Esophagus muscularis mucosa (tissue), 4 donors: ENCODE data around the gene IL36B.

Source experiments
- CTCF ChIP-seq, 3 experiments: fragments of 200-600 bp in 2 of 3; fragments of 450-650 bp in 1 of 3; sonication (generic) in 2 of 3; IDR thresholded peaks; one replicate each; pipeline ENCODE4 v1.5.1; 2017 to 2019; ENCODE audit warnings: antibody characterized with exemption in 3 of 3, mild to moderate bottlenecking in 2 of 3, moderate library complexity in 1 of 3
- EP300 ChIP-seq: sonication (generic); formaldehyde crosslinking; IDR thresholded peaks from one replicate; pipeline ENCODE4 v1.6.1; 2017; ENCODE audit warnings: antibody characterized with exemption
- POLR2AphosphoS5 ChIP-seq, 2 donors: sonication (generic); formaldehyde crosslinking; IDR thresholded peaks; one replicate each; pipeline ENCODE4 v1.6.1; 2017; ENCODE audit warnings: antibody characterized with exemption in 2 of 2

- TF ChIP-seq EP300 (no peak), POLR2AphosphoS5 (IDR thresholded peaks at IDR 0.05) (no peak), CTCF (IDR thresholded peaks at IDR 0.05) (no peak)
Measured at GRCh38 chr2:113002677-113003076, 50.0 kb downstream of the IL36B start.
